Loucy (cell line): ENCODE measurements around the gene ALMS1.

ENCODE experiments used
- H2AFZ ChIP-seq: fragments of 200-600 bp; sonication (generic); 2 replicates; pipeline ENCODE4 v1.6.0; 2016; ENCODE audit warnings: antibody characterized with exemption, mild to moderate bottlenecking, low read length, moderate library complexity
- H3F3A ChIP-seq: fragments of 200-600 bp; 2 replicates; pipeline ENCODE4 v1.6.0; 2016; ENCODE audit warnings: antibody characterized with exemption, low read depth, mild to moderate bottlenecking
- H3K27me3 ChIP-seq: fragments of 200-600 bp; sonication (generic); 2 replicates; pipeline ENCODE4 v1.6.1; 2014; ENCODE audit warnings: low read length, mild to moderate bottlenecking; ENCODE audit not compliant: insufficient read depth, poor library complexity, severe bottlenecking
- H3K36me3 ChIP-seq: fragments of 200-600 bp; sonication (generic); 2 replicates; pipeline ENCODE4 v1.6.1; 2016; ENCODE audit warnings: low read length; ENCODE audit not compliant: insufficient read depth
- H3K4me1 ChIP-seq: fragments of 200-600 bp; sonication (generic); 2 replicates; pipeline ENCODE4 v1.5.1; 2014; ENCODE audit warnings: low read length, mild to moderate bottlenecking; ENCODE audit not compliant: insufficient read depth, poor library complexity, severe bottlenecking
- H3K4me2 ChIP-seq: fragments of 200-600 bp; sonication (generic); 2 replicates; pipeline ENCODE4 v1.6.0; 2014; ENCODE audit warnings: antibody characterized with exemption, low read length, low read depth, mild to moderate bottlenecking; ENCODE audit not compliant: poor library complexity, severe bottlenecking
- H3K4me3 ChIP-seq: fragments of 200-600 bp; sonication (generic); 2 replicates; pipeline ENCODE4 v1.5.1; 2014; ENCODE audit warnings: low read length, mild to moderate bottlenecking, mixed read lengths; ENCODE audit not compliant: poor library complexity, severe bottlenecking
- H3K79me2 ChIP-seq: fragments of 200-600 bp; sonication (generic); 2 replicates; pipeline ENCODE4 v1.6.1; 2014; ENCODE audit warnings: low read length; ENCODE audit not compliant: insufficient read depth
- H3K9ac ChIP-seq: fragments of 200-600 bp; sonication (generic); 2 replicates; pipeline ENCODE4 v1.6.0; 2014; ENCODE audit warnings: mild to moderate bottlenecking, low read depth, low read length, moderate library complexity; ENCODE audit not compliant: poor library complexity, severe bottlenecking
- H3K9me2 ChIP-seq: fragments of 200-600 bp; sonication (generic); replicated peaks from 2 replicates; pipeline ENCODE4 v1.6.1; 2016; ENCODE audit warnings: low read depth, low read length, mixed read lengths
- H3K9me3 ChIP-seq: fragments of 200-600 bp; sonication (generic); 2 replicates; pipeline ENCODE4 v1.6.1; 2014; ENCODE audit warnings: mild to moderate bottlenecking, antibody characterized with exemption, low read length, low read depth; ENCODE audit not compliant: insufficient read depth
- H4K20me1 ChIP-seq: fragments of 200-600 bp; sonication (generic); 2 replicates; pipeline ENCODE4 v1.6.0; 2014; ENCODE audit warnings: antibody characterized with exemption, low read length, mild to moderate bottlenecking; ENCODE audit not compliant: insufficient read depth, poor library complexity, severe bottlenecking
- CTCF ChIP-seq: fragments of 200-600 bp; sonication (generic); conservative IDR thresholded peaks from 2 replicates; pipeline ENCODE4 v1.5.1; 2014; ENCODE audit warnings: mild to moderate bottlenecking, antibody characterized with exemption, low read length
- EZH2phosphoT487 ChIP-seq: fragments of 200-600 bp; IDR thresholded peaks from 2 replicates; pipeline ENCODE4 v1.6.1; 2018; ENCODE audit warnings: antibody characterized with exemption, mild to moderate bottlenecking, moderate library complexity, borderline replicate concordance

Gene ALMS1

DNA sequence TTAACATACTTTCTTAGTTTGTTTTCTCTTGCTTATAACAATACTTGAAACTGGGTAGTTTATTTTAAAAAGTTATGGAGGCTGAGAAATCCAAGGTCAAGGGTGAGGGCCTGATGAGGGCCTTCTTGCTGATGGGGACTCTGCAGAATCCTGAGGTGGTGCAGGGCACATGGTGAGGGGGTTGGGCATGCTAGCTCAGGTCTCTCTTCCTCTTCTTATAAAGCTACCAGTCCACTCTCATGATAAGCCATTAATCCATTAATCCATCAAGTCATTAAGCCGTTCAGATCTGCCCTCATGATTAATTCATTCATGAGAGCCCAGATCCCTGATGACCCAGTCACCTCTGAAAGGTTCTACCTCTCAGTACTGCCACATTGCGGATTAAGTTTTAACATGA is 21.4 kb downstream of the ALMS1 start:
- H3K9ac ChIP-seq: no peak overlapping the region
- peaks cover 28% of the 10 kb centered on the region for H3K36me3 ChIP-seq
- TF ChIP-seq CTCF: no peak
- TF ChIP-seq EZH2phosphoT487: no peak
- no peak overlapping the region for H2AFZ ChIP-seq
- H3K4me1 ChIP-seq: no peaks in the 10 kb centered on the region
- H4K20me1 ChIP-seq: no peaks in the 10 kb centered on the region
- H3K4me2 ChIP-seq: no peak overlapping the region
- no peak overlapping the region for H3K4me3 ChIP-seq
- no peaks in the 10 kb centered on the region for H3F3A ChIP-seq
- H3K79me2 ChIP-seq: peaks cover 68% of the 10 kb centered on the region
- H3K9me3 ChIP-seq: peaks cover 12% of the 10 kb centered on the region; the same call in 1 of the 2 replicates
- H3K9me2 ChIP-seq: no peaks in the 10 kb centered on the region
- no peaks in the 10 kb centered on the region for H3K27me3 ChIP-seq

- Histone ChIP-seq H3F3A (no peaks in the 10 kb centered on the region), H3K9ac (no peak overlapping the region), H3K4me1 (no peaks in the 10 kb centered on the region), H4K20me1 (no peaks in the 10 kb centered on the region), H2AFZ (no peak overlapping the region), H3K4me2 (no peak overlapping the region), H3K9me2 (no peaks in the 10 kb centered on the region), H3K27me3 (no peaks in the 10 kb centered on the region), H3K79me2 (peaks cover 65% of the 10 kb centered on the region), H3K4me3 (no peak overlapping the region), H3K36me3 (peaks cover 21% of the 10 kb centered on the region), H3K9me3 (peaks cover 6% of the 10 kb centered on the region; the same call in 1 of the 2 replicates)
- no peak for TF ChIP-seq EZH2phosphoT487
- TF ChIP-seq CTCF: no peak
Measured at GRCh38 chr2:73408198-73408597, 22.6 kb downstream of the ALMS1 start.

DNA sequence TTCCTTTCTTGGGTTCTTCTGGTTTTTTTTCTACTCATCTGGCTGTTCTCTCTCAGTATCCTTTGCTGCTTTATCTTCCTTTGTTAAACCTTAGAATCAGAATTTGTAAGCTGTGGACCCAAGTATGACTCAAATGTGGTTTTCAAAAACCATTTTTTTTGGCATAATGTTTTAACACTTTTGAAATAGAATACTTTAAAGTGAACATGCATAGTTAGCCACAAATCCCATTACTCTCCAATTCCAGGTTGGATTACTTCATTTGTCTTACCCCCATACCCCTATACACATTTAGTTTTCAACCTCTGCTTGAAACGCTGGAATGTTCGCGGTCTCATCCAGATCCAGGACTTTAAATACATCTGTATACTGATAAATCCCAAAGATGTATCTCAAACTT is 29.1 kb downstream of the ALMS1 start:
- Histone ChIP-seq H3K4me1 (no peaks in the 10 kb centered on the region), H2AFZ (no peak overlapping the region), H3K4me2 (no peak overlapping the region), H3K79me2 (peaks cover 41% of the 10 kb centered on the region), H3K9me2 (no peaks in the 10 kb centered on the region), H3K9ac (no peak overlapping the region), H3F3A (no peaks in the 10 kb centered on the region), H4K20me1 (peaks cover 3% of the 10 kb centered on the region), H3K27me3 (no peaks in the 10 kb centered on the region), H3K9me3 (no peaks in the 10 kb centered on the region), H3K36me3 (peaks cover 26% of the 10 kb centered on the region), H3K4me3 (no peak overlapping the region)
- TF ChIP-seq CTCF (no peak), EZH2phosphoT487 (no peak)
